Gastroesophageal sphincter (tissue), 4 donors: ENCODE results near the gene ACSF3. TPM values are rescaled to one million over a fixed set of nuclear protein-coding genes. Genes with fewer than 3 reads are reported as not detected.

Source experiments
- ATAC-seq: fragments of 150-250 bp; one replicate; pipeline ENCODE4 v1.9.1; 2016; ENCODE audit warnings: mild to moderate bottlenecking, moderate library complexity
- H3K27ac ChIP-seq, 4 donors: fragments of 200-600 bp; sonication (generic) in 3 of 4; 1 replicate in 3 of 4; 2 replicates in 1 of 4; pipeline ENCODE4 v1.5.1; 2016 to 2019
- H3K27me3 ChIP-seq: fragments of 200-600 bp; sonication (generic); one replicate; pipeline ENCODE4 v1.5.1; 2019
- H3K36me3 ChIP-seq, 2 donors: fragments of 200-600 bp; sonication (generic); one replicate each; pipeline ENCODE4 v1.5.1; 2019; ENCODE audit warnings: control low read depth in 1 of 2
- H3K4me1 ChIP-seq, 3 donors: fragments of 200-600 bp; sonication (generic); 1 replicate in 2 of 3; 2 replicates in 1 of 3; pipeline ENCODE4 v1.5.1; 2016 to 2019; ENCODE audit warnings: control low read depth in 2 of 3
- H3K4me3 ChIP-seq, 2 donors: fragments of 200-600 bp; sonication (generic); one replicate each; pipeline ENCODE4 v1.5.1; 2019; ENCODE audit warnings: mild to moderate bottlenecking in 1 of 2, moderate library complexity in 1 of 2
- H3K9me3 ChIP-seq, 3 donors: fragments of 200-600 bp; sonication (generic); one replicate each; pipeline ENCODE4 v1.5.1; 2017 to 2019; ENCODE audit warnings: control low read depth in 2 of 3
- CTCF ChIP-seq, 4 experiments: fragments of 200-600 bp in 2 of 4; fragments of 450-650 bp in 2 of 4; sonication (generic) in 1 of 4; IDR thresholded peaks; one replicate each; pipeline ENCODE4 v1.5.1; 2017 to 2019; ENCODE audit warnings: antibody characterized with exemption in 4 of 4, mild to moderate bottlenecking in 2 of 4, moderate library complexity in 2 of 4
- EP300 ChIP-seq: sonication (generic); formaldehyde crosslinking; IDR thresholded peaks from one replicate; pipeline ENCODE4 v1.6.1; 2017; ENCODE audit warnings: antibody characterized with exemption, mild to moderate bottlenecking
- POLR2A ChIP-seq, 2 donors: fragments of 450-650 bp; IDR thresholded peaks; one replicate each; pipeline ENCODE4 v1.6.1; 2017; ENCODE audit warnings: antibody characterized with exemption in 2 of 2, mild to moderate bottlenecking in 2 of 2, moderate library complexity in 1 of 2
- POLR2AphosphoS5 ChIP-seq: sonication (generic); formaldehyde crosslinking; IDR thresholded peaks from one replicate; pipeline ENCODE4 v1.6.1; 2017; ENCODE audit warnings: antibody characterized with exemption
- WGBS, 2 donors: methylation state at CpG; one replicate each; pipeline ENCODE4 v1.1.5; 2018; ENCODE audit warnings: low coverage in 1 of 2; 5-methylcytosine and 5-hydroxymethylcytosine counted together
- total RNA-seq, 4 donors: library from RNA; depleted of rRNA; stranded (reverse); fragments of >200 nt; gene quantifications; one replicate each; pipeline ENCODE4 v1.1.0, GENCODE V29; 2016

The ACSF3 gene
- total RNA-seq, 4 donors from 2014 or later: 14.5 to 33.8 (median 28.8) TPM

- H3K4me1 ChIP-seq: no peaks in the 10 kb centered on the region
- TF ChIP-seq POLR2A (IDR thresholded peaks at IDR 0.05): no peak
- TF ChIP-seq CTCF (IDR thresholded peaks at IDR 0.05): no peak
- no peak for TF ChIP-seq POLR2AphosphoS5
- TF ChIP-seq EP300: no peak
- WGBS, 2 donors: 77% methylated on average over 10 of the region's 25 CpGs; no CpG with 5 or more reads in 1 of the 2 donors
- H3K4me3 ChIP-seq: no peak overlapping the region
- H3K27ac ChIP-seq: no peak overlapping the region
- no peaks in the 10 kb centered on the region for H3K27me3 ChIP-seq
- ATAC-seq: no peak
- H3K9me3 ChIP-seq: no peaks in the 10 kb centered on the region
- H3K36me3 ChIP-seq: peaks cover 0 to 96% of the 10 kb centered on the region in 2 donors
Measured at GRCh38 chr16:89145406-89146161, 51.9 kb downstream of the ACSF3 start.

GRCh38 chr16:89146211-89147005 is 52.8 kb downstream of the ACSF3 start:
- Histone ChIP-seq H3K36me3 (peaks cover 0 to 96% of the 10 kb centered on the region in 2 donors), H3K27me3 (no peaks in the 10 kb centered on the region), H3K4me1 (no peaks in the 10 kb centered on the region), H3K9me3 (no peaks in the 10 kb centered on the region), H3K4me3 (no peak overlapping the region), H3K27ac (no peak overlapping the region)
- TF ChIP-seq CTCF (IDR thresholded peaks at IDR 0.05) (no peak), EP300 (no peak), POLR2A (IDR thresholded peaks at IDR 0.05) (no peak), POLR2AphosphoS5 (no peak)
- 98 to 100% methylated on average over 2 to 8 of the region's 21 CpGs for WGBS, 2 donors
- ATAC-seq: no peak

GRCh38 chr16:89147085-89147817 is 53.6 kb downstream of the ACSF3 start:
- no peaks in the 10 kb centered on the region for H3K4me1 ChIP-seq
- H3K27me3 ChIP-seq: no peaks in the 10 kb centered on the region
- no peak for ATAC-seq
- H3K27ac ChIP-seq: no peak overlapping the region
- WGBS, 2 donors: 83 to 91% methylated on average over 8 to 9 of the region's 11 CpGs
- TF ChIP-seq POLR2A (IDR thresholded peaks at IDR 0.05): no peak
- peaks cover 0 to 96% of the 10 kb centered on the region in 2 donors for H3K36me3 ChIP-seq
- no peak overlapping the region for H3K4me3 ChIP-seq
- H3K9me3 ChIP-seq: no peaks in the 10 kb centered on the region

- WGBS, 2 donors: 100% methylated on average over 5 to 6 of the region's 9 CpGs
- H3K27me3 ChIP-seq: no peaks in the 10 kb centered on the region
- H3K36me3 ChIP-seq: peaks cover 0 to 82% of the 10 kb centered on the region in 2 donors
- H3K27ac ChIP-seq: no peak overlapping the region
- no peak overlapping the region for H3K4me3 ChIP-seq
- no peak for ATAC-seq
- H3K4me1 ChIP-seq: peaks cover 0 to 2% (median 0%) of the 10 kb centered on the region in 3 donors
- no peak for TF ChIP-seq CTCF (IDR thresholded peaks at IDR 0.05)
- TF ChIP-seq POLR2AphosphoS5: no peak
- no peak for TF ChIP-seq POLR2A (IDR thresholded peaks at IDR 0.05)
- no peak for TF ChIP-seq EP300
- H3K9me3 ChIP-seq: no peaks in the 10 kb centered on the region
Measured at GRCh38 chr16:89149386-89149785, 55.7 kb downstream of the ACSF3 start.
